GM19468 (cell line): ENCODE results near the gene SLC7A10.

Source experiments
- ATAC-seq: cut with Tn5 transposase; IDR thresholded peaks from one replicate; pipeline ENCODE4 v1.9.1; 2021; ENCODE audit warnings: mild to moderate bottlenecking, moderate library complexity, moderate number of reproducible peaks; ENCODE audit not compliant: unreplicated experiment; ENCODE audit errors: extremely low read depth

Gene SLC7A10

GRCh38 chr19:33205110-33205509 lies 20.5 kb downstream of the SLC7A10 start:
- no peak for ATAC-seq

DNA sequence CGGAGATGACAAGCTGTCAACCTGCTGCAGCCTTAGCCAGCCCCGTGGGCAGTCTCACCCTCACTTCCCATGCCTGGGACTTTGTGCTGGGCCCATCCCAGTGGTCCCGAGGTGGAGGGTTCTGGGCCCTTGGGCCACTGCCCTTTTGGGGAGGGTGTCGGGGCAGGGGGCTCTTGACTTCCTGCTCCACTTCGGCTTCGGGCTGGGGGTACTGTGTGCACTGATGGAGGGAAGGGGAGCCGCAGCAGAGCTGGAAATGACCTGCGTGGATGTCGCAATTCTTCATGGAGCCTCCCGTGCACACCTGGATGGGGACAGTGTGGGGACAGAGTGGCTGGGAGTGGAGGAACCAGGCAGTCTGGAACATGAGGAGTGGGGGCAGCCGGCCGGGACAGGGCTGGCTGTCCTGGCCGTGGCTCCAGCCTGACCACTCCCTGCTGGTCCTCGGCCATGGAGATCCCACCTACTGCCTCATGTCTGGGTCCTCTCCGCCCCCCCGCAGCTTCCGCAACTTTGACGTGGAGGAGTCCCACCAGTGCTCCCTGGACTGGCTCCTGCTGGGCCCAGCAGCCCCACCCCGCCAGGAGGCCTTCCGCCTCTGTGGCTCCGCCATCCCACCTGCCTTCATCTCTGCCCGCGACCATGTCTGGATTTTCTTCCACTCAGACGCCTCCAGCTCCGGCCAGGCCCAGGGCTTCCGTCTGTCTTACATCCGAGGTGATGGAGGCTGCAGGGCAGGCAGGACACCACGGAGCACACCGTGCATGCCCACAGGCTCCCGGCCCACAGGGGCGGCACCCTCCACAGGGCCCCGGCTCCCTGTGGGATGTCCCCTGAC lies 21.3 kb downstream of the SLC7A10 start:
- ATAC-seq: no peak

- no peak for ATAC-seq
These were observed 22.1 kb downstream of the SLC7A10 start for GRCh38 chr19:33203529-33203928.

DNA sequence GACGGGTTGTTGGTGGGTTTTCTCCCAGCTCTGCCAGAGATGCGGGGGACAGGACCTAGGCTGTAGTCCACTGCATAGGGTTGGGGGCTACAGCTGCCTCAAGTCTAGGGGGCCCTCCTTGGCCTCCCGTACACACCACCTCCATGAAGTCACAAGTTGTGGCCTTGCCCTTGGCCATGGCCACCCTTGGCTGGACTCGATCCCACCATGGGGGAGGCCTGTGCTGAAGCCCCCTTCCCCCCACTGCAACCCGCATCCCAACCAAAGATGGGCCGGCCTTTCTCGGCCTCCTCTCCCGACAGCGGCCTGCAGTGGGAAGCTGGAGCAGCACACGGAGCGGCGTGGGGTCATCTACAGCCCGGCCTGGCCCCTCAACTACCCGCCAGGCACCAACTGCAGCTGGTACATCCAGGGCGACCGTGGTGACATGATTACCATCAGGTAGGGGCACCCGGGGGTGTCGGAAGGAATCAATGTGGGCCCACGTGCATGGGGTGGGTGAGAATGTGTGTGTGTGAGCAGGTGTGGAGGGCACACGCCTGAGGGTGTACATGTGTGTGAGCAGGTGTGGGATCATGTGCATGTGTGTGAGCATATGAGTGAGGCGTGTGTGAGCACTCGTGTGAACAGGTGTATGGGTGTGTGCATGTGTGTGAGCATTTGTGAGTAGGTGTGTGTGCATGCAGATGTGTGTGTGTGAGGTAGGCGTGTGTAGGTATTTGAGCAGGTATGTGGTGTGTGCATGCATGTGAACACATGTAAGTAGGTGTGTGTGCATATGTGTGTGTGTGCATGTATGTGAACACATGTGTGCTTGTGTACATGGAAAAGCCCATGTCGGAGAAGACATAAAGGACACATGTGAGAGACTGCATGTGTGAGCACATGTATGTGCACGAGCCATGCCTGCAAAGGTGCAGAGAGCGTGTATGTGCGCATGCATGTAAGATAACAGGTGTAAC lies 22.8 kb downstream of the SLC7A10 start:
- no peak for ATAC-seq

DNA sequence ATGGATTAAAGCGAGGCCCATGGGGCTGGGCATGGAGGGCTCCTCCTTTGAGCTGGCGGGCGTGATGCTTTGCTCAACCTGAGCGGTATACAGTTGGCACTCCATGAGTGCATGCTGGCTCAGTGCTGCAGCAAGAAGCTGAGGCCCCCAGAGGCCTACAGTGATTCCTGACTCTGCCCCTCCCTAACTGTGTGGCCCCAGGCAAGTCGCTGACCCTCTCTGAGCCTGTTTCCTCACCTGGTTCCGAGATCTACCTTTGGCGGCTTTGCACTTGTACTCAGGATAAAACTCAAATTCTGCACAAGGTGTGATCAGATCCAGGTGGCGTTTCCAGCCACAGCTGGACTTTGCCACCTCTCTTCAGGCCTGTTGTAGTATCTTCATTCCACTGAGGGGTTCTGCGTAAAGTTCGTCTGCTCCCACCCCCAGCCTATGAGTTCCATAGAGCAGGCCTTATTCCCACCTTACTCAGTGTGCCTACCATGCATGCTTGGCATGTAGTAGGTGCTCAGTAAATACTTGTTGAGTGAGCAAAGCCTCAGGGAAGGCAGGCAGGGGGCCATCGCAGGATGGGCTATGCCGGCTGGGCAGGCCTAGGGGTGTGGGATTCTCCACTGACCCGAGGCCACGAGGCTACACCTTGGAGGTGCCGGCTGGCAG lies 23.6 kb downstream of the SLC7A10 start:
- ATAC-seq: no peak

GRCh38 chr19:33201473-33201872 lies 24.2 kb downstream of the SLC7A10 start:
- ATAC-seq: no peak

DNA sequence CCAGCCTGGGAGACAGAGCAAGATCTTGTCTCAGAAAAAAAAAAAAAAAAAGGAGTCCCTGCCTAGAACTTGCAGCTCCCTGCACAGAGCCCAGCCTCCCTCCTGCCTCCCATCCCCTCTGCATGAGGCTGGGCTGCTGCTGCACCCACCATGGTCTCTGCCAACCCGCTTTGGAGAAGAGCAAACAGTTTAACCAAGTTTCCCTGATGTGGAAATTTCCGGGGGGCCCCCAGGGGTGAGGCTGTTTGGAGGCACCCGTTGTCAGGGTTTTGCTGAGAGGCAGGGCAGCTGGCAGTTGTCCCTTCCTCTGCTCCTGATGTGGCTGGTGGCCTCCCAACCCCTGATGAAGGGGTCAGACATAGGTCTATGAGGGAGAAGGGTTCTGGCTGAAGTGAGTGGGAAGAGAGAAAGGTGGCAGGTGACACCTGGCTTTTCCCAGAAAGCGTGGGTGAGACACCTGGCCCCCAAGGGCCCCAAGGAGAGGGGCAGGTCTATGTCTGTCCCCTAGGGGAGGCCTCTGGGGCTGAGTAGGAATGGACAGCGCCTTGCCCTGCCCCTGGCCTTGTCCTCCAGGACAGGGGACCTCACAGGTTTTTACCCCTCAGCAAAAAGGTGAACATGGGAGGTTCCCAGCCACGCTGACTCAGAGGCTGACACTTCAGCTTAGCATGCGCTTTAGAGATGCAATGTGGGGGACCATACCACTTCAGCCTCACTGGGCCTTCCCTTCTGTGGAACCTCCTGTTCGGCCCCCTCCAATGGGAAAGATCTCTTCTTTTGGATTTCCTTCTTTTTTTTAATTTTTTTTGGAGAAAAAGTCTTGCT lies 26.0 kb downstream of the SLC7A10 start:
- no peak for ATAC-seq

- ATAC-seq: no peak
These were observed 27.5 kb downstream of the SLC7A10 start for GRCh38 chr19:33198169-33198568.

DNA sequence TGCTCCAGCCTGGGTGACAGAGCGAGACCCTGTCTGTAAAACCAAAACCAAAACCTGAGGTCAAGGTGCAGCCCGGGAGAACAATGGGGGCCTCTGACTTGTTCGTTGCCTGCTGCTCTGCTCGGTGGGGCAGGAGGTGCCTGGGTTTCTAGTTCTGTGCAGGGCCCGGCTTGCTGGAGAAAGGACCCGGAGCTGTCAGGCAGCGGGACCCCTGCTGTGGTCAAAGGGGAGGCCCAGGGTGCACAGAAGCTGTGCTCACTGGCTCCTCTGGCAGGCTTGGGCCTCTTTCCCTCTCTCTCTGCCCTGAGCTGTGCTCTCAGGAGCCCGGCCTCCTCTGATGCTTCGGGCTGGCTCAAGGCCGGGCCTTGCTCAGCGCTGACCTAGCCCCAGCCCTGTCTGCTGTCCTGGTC lies 28.1 kb downstream of the SLC7A10 start:
- ATAC-seq: no peak

- ATAC-seq: no peak
These were observed 29.0 kb downstream of the SLC7A10 start for GRCh38 chr19:33196446-33197193.

DNA sequence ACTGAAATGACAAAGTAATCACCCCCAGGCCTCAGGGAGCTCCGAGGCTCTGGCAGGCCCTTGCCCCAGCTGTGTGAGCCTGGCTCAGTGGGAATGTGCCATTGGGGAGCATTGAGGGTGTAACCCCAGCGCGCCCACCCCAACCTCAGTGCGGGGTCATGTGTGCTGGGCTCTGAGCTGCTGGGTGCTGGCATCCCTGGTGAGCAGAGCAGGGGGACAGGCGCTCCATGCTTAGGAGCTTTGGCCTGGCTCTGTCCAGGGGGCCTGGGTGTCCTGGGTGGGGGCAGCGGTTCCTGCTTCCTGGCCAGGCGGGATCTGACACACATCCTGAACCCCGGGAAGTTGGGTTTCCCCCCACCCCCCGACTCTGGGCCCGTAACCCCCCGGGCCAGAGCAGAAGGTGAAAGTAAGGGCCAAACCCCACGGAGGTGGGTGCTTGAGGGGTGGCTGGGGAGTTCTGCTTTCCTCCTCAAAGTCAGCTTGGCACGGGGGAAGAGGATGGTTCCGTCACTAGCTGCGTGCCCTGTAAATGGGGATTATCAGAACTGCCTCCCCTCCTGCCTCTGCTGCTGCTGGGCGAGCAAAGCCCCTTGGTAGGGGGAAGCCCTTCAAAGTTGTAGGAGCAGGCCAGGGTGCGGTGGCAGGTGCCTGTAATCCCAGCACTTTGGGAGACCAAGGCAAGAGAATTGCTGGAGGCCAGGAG lies 29.9 kb downstream of the SLC7A10 start:
- no peak for ATAC-seq

GRCh38 chr19:33194886-33195644 lies 30.6 kb downstream of the SLC7A10 start:
- no peak for ATAC-seq

DNA sequence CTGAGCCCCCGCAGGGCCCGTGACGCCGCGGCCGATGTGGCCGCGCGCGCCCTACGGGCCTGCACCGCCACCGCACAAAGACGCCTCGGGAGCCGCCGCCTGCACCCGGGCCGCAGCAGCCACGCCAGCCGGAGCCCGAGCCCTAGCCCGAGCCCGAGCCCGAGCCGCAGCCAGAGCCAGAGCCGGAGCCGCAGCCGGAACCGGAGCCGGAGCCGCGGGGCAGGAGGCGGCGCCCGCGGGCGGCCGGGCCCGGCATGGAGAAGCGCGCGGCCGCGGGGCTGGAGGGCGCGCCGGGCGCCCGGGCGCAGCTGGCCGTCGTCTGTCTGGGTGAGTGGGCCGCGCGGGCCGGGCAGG lies 31.1 kb downstream of the SLC7A10 start:
- no peak for ATAC-seq

DNA sequence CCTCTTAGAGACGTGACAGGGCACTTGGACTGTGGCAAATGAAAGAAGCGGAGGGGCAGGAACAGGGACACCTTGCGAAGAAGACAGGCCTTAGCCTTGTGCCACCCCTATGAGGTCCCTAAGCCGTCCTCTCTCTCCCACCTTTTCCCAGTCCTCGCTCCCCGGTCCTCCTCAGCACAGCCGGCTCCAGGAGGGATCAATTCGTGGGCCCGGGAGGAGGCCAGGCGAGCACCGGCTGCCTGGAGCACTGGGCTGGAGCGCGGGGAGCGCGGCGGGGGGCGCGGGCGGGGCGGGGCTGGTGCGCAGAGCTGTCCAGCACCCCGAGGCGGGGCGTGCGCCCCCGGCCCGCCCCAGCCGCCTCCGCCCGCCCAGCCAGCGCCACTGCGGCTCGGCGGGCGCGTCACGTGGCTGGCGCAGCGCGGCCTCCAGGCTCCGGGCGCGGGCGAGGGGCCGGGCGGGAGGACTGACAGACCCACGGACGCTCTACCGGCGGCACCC lies 31.7 kb downstream of the SLC7A10 start, which contains the start of gene LRP3:
TSS of gene LRP3 (plus strand) at position 466 of the 498 bp plus-strand sequence. CDS start 456 bp downstream, outside the sequence.
- ATAC-seq: no peak

DNA sequence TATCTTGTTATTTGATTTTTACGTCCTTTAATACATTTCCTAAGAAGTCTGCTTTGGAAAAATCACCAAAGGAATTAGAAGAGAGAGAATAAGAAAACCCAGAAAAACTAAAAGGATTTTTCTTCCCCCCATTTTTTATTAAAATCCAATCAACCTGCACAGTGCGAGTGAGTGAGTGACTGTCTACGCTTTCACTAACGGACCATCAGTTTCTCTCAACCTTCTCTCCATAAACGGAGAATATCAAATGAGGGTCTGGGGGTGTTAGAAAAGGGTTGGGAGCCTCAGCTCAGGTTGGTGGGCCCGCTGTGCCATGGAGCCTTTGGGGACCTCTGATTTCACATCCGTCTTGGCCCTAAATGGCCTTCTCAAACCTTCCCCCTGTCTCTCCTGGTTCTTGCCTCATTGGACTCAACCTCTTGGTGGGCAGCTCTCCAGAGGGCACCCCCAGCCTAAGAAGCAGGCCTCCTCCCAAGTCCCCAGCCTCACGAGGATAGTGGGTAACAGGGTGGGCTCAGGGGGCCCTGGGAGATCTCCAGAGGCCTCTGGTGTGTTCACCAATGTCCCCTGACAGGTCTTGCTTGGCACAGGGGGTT lies 32.3 kb downstream of the SLC7A10 start:
- ATAC-seq: no peak

DNA sequence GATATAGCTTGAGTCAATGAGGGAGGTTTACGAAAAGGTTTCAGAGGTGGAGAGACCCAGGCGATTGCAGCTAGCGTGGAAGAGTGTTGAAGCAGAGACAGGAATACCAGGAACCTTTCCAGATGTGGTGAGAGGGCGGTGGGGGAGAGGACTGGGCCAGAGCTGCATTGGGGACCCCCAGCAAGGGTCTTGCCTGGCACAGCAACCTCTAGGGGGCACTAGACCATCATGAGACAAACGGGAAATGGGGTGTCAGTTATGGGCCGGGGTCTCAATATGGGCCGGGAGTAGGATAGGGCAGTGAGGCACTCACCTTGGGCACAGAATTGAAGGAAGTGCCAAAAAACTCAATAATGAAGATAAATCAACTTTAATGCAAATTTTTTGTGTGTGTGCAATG lies 33.6 kb downstream of the SLC7A10 start:
- no peak for ATAC-seq

GRCh38 chr19:33191501-33191900 lies 34.1 kb downstream of the SLC7A10 start:
- no peak for ATAC-seq
